Upper lobe of left lung (tissue), 6 donors: ENCODE results near the gene RFX1. TPM values are rescaled to one million over a fixed set of nuclear protein-coding genes. Genes with fewer than 3 reads are reported as not detected.

Source experiments
- ATAC-seq, 2 donors: fragments of 200-7000 bp; cut with Tn5 transposase; one replicate each; pipeline ENCODE4 v1.9.1; 2022; ENCODE audit warnings: mild to moderate bottlenecking in 2 of 2, moderate library complexity in 2 of 2; ENCODE audit not compliant: low FRiP score in 2 of 2
- DNase-seq, 2 donors: peaks; one replicate each; pipeline ENCODE4 v3.0.0-alpha.2; 2019 to 2020
- H3K27ac ChIP-seq, 4 donors: fragments of 200-600 bp; sonication (generic); one replicate each; pipeline ENCODE4 v1.5.1; 2016 to 2019
- H3K27me3 ChIP-seq, 4 donors: fragments of 200-600 bp; sonication (generic); one replicate each; pipeline ENCODE4 v1.5.1; 2017 to 2019
- H3K36me3 ChIP-seq, 4 donors: fragments of 200-600 bp; sonication (generic); one replicate each; pipeline ENCODE4 v1.5.1; 2016 to 2019
- H3K4me1 ChIP-seq, 4 donors: fragments of 200-600 bp; sonication (generic); one replicate each; pipeline ENCODE4 v1.5.1; 2018 to 2019
- H3K4me3 ChIP-seq, 4 donors: fragments of 200-600 bp; sonication (generic); one replicate each; pipeline ENCODE4 v1.5.1; 2017 to 2019; ENCODE audit warnings: mild to moderate bottlenecking in 2 of 4, moderate library complexity in 1 of 4
- H3K9me3 ChIP-seq, 4 donors: fragments of 200-600 bp; sonication (generic); one replicate each; pipeline ENCODE4 v1.5.1; 2018 to 2019
- EP300 ChIP-seq, 4 donors: sonication (generic); formaldehyde crosslinking; IDR thresholded peaks; one replicate each; pipeline ENCODE4 v1.5.1; 2017; ENCODE audit warnings: antibody characterized with exemption in 4 of 4, control low read depth in 2 of 4
- POLR2A ChIP-seq, 4 donors: fragments of 450-650 bp; IDR thresholded peaks; one replicate each; pipeline ENCODE4 v1.5.1; 2016 to 2017; ENCODE audit warnings: antibody characterized with exemption in 4 of 4, mild to moderate bottlenecking in 2 of 4
- POLR2AphosphoS5 ChIP-seq, 2 donors: sonication (generic); formaldehyde crosslinking; IDR thresholded peaks; one replicate each; pipeline ENCODE4 v1.5.1; 2017; ENCODE audit warnings: antibody characterized with exemption in 2 of 2
- WGBS, 2 donors: methylation state at CpG; one replicate each; pipeline ENCODE4 v1.1.5; 2017 to 2018; 5-methylcytosine and 5-hydroxymethylcytosine counted together
- total RNA-seq, 6 donors: library from RNA; depleted of rRNA in 4 of 6; stranded (reverse); fragments of >200 nt in 4 of 6; gene quantifications; one replicate each; pipeline versions ENCODE4 v1.1.0 to v1.2.1, GENCODE V29; 2016 to 2021
- donor health status: DM: no; HTN: no; CAD: no; lungs with moderate emphysema.
- donor health status: DM: no; HTN: yes; CAD: no; lungs with severe emphysema.

The RFX1 gene
- total RNA-seq, 6 donors from 2014 or later = 6.0 to 22.3 (median 15.5) TPM

DNA sequence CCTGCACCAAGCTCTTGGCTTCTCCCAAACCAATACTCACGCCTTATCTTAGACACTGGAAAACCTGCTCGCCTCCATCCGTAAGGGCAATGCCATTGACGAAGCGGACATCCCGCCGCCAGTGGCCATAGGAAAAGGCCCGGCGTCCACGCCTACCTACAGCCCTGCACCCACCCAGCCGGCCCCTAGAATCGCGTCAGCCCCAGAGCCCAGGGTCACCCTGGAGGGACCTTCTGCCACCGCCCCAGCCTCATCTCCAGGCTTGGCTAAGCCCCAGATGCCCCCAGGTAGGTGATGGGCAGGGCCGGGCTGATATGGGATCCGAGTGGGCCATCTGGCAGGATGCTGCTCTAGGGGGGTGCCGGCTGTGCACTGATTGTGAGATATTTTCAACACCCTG, 92.8 kb downstream of the RFX1 start:
- no peak overlapping the region for H3K4me3 ChIP-seq
- 96 to 98% methylated on average over 11 to 14 of the region's 17 CpGs for WGBS, 2 donors
- H3K9me3 ChIP-seq = no peaks in the 10 kb centered on the region
- H3K27ac ChIP-seq = no peak overlapping the region
- DNase-seq = peak in 1 of 2 donors; percentile 48
- H3K4me1 ChIP-seq = peaks cover 0 to 12% (median 7%) of the 10 kb centered on the region in 4 donors
- TF ChIP-seq POLR2A (IDR thresholded peaks at IDR 0.05) (no peak), POLR2AphosphoS5 (IDR thresholded peaks at IDR 0.05) (no peak), EP300 (IDR thresholded peaks at IDR 0.05) (no peak)
- no peaks in the 10 kb centered on the region for H3K27me3 ChIP-seq
- peak in 1 of 2 donors; percentile 23 for ATAC-seq
- peaks cover 16 to 74% (median 57%) of the 10 kb centered on the region in 4 donors for H3K36me3 ChIP-seq

Other genes starting within 250 kb of the RFX1 start
- gene MRI1, start 241.8 kb downstream of the RFX1 start, total RNA-seq = 100 to 1,000 TPM in 2 of 6 donors, 10 to 100 TPM in 4; 29.4 to 155 (median 42.3) TPM
- 100 to 1,000 TPM in 3 of 6 donors, 10 to 100 TPM in 2, 1 to 10 TPM in 1; 9.4 to 158 (median 96.5) TPM for gene C19orf53, start 231.9 kb downstream of the RFX1 start, total RNA-seq
- gene ZSWIM4, start 210.9 kb downstream of the RFX1 start, total RNA-seq = 10 to 100 TPM in 4 of 6 donors, 1 to 10 TPM in 2; 7.3 to 22.6 (median 10.1) TPM
- gene NANOS3, start 129.2 kb downstream of the RFX1 start, total RNA-seq = 1 to 10 TPM in 2 of 6 donors, not detected in 4; 1.3 to 5.2 TPM
- gene BRME1, start 100.2 kb downstream of the RFX1 start, total RNA-seq = 1 to 10 TPM in 5 of 6 donors, under 1 TPM in 1; 0.46 to 4.4 (median 2.1) TPM
- gene CC2D1A, start 100.1 kb downstream of the RFX1 start, total RNA-seq = 10 to 100 TPM; 30.4 to 95.3 (median 35.3) TPM
- gene PODNL1, start 67.9 kb downstream of the RFX1 start, total RNA-seq = 1 to 10 TPM; 1.5 to 4.3 (median 2.5) TPM
- gene DCAF15, start 53.8 kb downstream of the RFX1 start, total RNA-seq = 10 to 100 TPM; 20.5 to 51.3 (median 39.0) TPM
- gene RLN3, start 21.8 kb upstream of the RFX1 start, total RNA-seq = under 1 TPM in 1 of 6 donors, not detected in 5; 0.43 TPM
- gene IL27RA, start 25.4 kb upstream of the RFX1 start, total RNA-seq = 10 to 100 TPM in 5 of 6 donors, 1 to 10 TPM in 1; 9.3 to 24.4 (median 14.6) TPM
- gene PALM3, start 55.8 kb upstream of the RFX1 start, total RNA-seq = 100 to 1,000 TPM in 1 of 6 donors, 10 to 100 TPM in 2, 1 to 10 TPM in 2, under 1 TPM in 1; 0.15 to 123 (median 11.0) TPM
- gene MISP3, start 66.5 kb upstream of the RFX1 start, total RNA-seq = 10 to 100 TPM in 3 of 6 donors, 1 to 10 TPM in 3; 7.9 to 31.2 (median 12.3) TPM
- gene C19orf67, start 79.5 kb upstream of the RFX1 start, total RNA-seq = under 1 TPM in 1 of 6 donors, not detected in 5; 0.40 TPM
- gene SAMD1, start 84.4 kb upstream of the RFX1 start, total RNA-seq = 10 to 100 TPM; 17.8 to 62.8 (median 37.0) TPM
- gene PRKACA, start 111.4 kb upstream of the RFX1 start, total RNA-seq = 100 to 1,000 TPM in 1 of 6 donors, 10 to 100 TPM in 5; 24.1 to 107 (median 51.7) TPM
- 1 to 10 TPM; 1.2 to 4.9 (median 3.0) TPM for gene ASF1B, start 130.3 kb upstream of the RFX1 start, total RNA-seq
- gene ADGRL1, start 199.8 kb upstream of the RFX1 start, total RNA-seq = 10 to 100 TPM; 23.5 to 33.2 (median 27.4) TPM